Measurements from ENCODE around the gene TWIST2. TPM values are rescaled to one million over a fixed set of nuclear protein-coding genes. Genes with fewer than 3 reads are reported as not detected.

TWIST2 gene
- total and polyA plus RNA-seq, 8 donors: 0.58 to 58.0 (median 12.3) TPM

GRCh38 chr2:238925816-238926521, 78.1 kb downstream of the TWIST2 start:
- no peaks in the 10 kb centered on the region for H3K36me3 ChIP-seq
- 67 to 82% (median 73%) methylated on average over 20 of the region's 20 CpGs for WGBS, 5 donors
- no peak overlapping the region for H3K4me3 ChIP-seq
- DNase-seq: peak in 1 of 2 donors; percentile 47
- intact Hi-C loops (cut with DNase I; ENCODE audit: low total_unique reads): no loop called here
- no peak overlapping the region for H3K27ac ChIP-seq
- no peak for TF ChIP-seq CTCF (IDR thresholded peaks at IDR 0.05)
- no peak for TF ChIP-seq POLR2AphosphoS5 (IDR thresholded peaks at IDR 0.05)
- TF ChIP-seq EP300 (IDR thresholded peaks at IDR 0.05): no peak
- no peak for TF ChIP-seq POLR2A (IDR thresholded peaks at IDR 0.05)
- H3K9me3 ChIP-seq: no peaks in the 10 kb centered on the region
- peaks cover 0 to 36% (median 0%) of the 10 kb centered on the region in 3 donors for H3K27me3 ChIP-seq
- peaks cover 0 to 5% (median 2%) of the 10 kb centered on the region in 4 donors for H3K4me1 ChIP-seq

DNA sequence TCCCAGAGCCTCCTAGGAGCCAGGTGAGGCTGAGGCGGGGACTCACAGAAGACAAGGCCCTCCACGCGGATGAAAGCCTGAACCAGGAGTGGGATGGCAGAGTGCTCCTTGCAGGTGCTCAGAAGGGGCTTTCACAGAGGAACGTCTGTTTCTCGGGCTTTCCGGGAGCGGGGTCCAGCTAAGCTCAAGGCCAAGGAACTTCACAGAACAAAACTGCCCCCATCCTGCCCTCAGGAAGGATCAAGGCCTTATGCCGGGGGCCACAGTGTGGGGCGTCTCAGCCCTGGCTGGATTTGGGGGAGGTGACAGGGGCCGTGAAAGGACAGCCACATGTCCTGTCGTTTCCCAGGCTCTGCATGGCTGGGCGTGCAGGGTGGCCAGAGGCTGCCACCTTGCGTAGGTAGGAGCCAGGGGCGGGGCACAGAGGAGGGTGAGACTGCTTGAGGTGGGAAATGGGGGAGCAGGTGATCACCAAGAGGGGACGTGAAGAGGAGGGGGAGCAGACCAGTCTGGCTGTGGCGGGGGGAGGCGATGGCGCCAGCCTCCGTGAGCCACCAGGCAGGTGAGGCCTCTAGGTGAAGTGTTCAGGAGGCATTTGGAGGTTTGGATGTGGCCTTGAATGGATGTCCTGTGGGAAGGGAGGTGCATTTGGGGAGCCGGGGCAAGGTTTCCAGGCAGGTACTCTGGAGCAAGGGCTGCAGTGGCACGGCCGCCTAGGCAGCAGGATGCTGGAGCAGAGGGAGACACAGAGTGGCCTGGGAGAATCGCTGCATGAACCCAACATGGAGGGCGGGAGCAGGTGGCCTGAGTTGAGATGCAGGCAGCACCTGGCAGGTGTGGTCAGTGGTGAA, 79.1 kb downstream of the TWIST2 start:
- Histone ChIP-seq H3K4me1 (peaks cover 0 to 5% (median 2%) of the 10 kb centered on the region in 4 donors), H3K9me3 (no peaks in the 10 kb centered on the region), H3K4me3 (no peak overlapping the region), H3K27me3 (peaks cover 0 to 36% (median 0%) of the 10 kb centered on the region in 3 donors), H3K27ac (no peak overlapping the region), H3K36me3 (no peaks in the 10 kb centered on the region)
- 80 to 89% (median 87%) methylated on average over 16 to 24 of the region's 24 CpGs for WGBS, 5 donors
- TF ChIP-seq POLR2AphosphoS5 (IDR thresholded peaks at IDR 0.05): no peak
- TF ChIP-seq CTCF (IDR thresholded peaks at IDR 0.05): no peak
- TF ChIP-seq EP300 (IDR thresholded peaks at IDR 0.05): no peak
- TF ChIP-seq POLR2A (IDR thresholded peaks at IDR 0.05): no peak
- intact Hi-C loops (cut with DNase I; ENCODE audit: low total_unique reads): no loop called here
- DNase-seq: no peak

DNA sequence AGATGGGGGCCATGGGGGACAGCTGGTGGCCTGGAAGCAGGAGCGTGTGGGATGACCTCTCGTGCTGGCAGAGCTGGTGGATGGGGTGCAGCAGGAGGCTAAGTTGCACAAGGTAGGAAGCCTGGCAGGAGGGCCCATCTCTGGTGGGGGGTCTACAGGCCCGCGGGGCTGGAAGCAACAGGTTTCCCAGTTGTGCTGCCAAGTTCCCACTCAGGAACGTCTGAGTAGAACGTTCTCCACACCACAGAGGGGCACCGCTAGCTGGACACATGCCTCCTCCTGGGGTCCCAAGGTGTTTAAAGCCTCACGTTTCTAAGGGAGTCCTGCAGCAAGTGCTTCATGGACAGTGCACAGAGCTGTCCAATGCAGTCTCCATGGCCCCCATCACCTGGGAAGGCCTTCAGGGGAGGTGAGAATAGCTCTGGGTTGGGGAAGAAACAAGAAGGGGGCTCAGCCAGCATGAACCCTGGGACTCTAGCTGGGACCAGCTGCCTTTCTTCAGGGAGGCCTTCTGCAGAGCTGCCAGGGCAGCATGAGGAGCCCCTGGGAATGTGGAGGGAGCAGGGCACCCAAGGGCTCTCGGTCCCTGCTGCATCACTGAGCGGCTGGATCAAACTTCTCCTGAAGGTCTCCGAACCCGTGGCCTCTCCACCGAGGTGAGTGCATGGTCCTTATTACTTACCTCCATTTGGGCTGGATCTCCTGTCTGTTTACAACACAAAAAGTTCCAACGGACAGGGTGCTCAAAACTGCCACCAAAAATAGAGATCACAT, 80.0 kb downstream of the TWIST2 start:
- Histone ChIP-seq H3K4me1 (peaks cover 0 to 5% (median 2%) of the 10 kb centered on the region in 4 donors), H3K9me3 (no peaks in the 10 kb centered on the region), H3K27ac (no peak overlapping the region), H3K4me3 (no peak overlapping the region), H3K27me3 (peaks cover 0 to 34% (median 0%) of the 10 kb centered on the region in 3 donors), H3K36me3 (no peaks in the 10 kb centered on the region)
- DNase-seq: peak in 1 of 2 donors; percentile 20
- intact Hi-C loops (cut with DNase I; ENCODE audit: low total_unique reads): no loop called here
- 86 to 90% (median 88%) methylated on average over 12 to 14 of the region's 14 CpGs for WGBS, 5 donors
- no peak for TF ChIP-seq EP300 (IDR thresholded peaks at IDR 0.05)
- TF ChIP-seq CTCF (IDR thresholded peaks at IDR 0.05): no peak
- TF ChIP-seq POLR2AphosphoS5 (IDR thresholded peaks at IDR 0.05): no peak
- no peak for TF ChIP-seq POLR2A (IDR thresholded peaks at IDR 0.05)

Data from stomach (tissue), 9 donors.